Amniotic epithelial cell (primary cell): Measurements from ENCODE around the gene RPS6KB2.

Source experiments
- DNase-seq: peaks from one replicate; pipeline ENCODE4 v3.0.0-alpha.2; 2010; ENCODE audit warnings: low read depth

RPS6KB2 gene

GRCh38 chr11:67428052-67429001 is at the start of gene RPS6KB2:
RPS6KB2 (plus strand) TSS chr11:67428494; CDS start chr11:67428546, 52 bp downstream.
- DNase-seq, result peak; percentile 96

DNA sequence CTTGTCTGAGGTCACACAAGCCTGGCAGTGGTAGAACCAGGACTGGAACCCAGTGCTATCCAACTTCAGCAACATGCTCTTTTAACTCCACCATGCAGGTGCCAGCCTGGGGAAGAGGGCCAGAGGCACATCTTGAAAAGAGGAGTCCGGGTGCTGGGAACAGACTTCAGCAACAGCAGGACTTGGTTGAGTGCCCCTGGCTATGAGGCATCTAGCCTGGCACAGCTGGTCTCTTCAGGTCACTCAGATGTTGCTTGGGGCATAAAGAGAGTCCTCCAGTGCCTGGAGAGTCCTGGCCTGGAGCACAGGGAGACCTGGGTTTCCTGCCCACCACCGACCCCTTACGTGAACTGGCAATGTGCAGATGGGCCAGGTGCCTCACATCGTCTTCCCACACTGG is 49.8 kb upstream of the RPS6KB2 start:
- DNase-seq, result no peak

DNA sequence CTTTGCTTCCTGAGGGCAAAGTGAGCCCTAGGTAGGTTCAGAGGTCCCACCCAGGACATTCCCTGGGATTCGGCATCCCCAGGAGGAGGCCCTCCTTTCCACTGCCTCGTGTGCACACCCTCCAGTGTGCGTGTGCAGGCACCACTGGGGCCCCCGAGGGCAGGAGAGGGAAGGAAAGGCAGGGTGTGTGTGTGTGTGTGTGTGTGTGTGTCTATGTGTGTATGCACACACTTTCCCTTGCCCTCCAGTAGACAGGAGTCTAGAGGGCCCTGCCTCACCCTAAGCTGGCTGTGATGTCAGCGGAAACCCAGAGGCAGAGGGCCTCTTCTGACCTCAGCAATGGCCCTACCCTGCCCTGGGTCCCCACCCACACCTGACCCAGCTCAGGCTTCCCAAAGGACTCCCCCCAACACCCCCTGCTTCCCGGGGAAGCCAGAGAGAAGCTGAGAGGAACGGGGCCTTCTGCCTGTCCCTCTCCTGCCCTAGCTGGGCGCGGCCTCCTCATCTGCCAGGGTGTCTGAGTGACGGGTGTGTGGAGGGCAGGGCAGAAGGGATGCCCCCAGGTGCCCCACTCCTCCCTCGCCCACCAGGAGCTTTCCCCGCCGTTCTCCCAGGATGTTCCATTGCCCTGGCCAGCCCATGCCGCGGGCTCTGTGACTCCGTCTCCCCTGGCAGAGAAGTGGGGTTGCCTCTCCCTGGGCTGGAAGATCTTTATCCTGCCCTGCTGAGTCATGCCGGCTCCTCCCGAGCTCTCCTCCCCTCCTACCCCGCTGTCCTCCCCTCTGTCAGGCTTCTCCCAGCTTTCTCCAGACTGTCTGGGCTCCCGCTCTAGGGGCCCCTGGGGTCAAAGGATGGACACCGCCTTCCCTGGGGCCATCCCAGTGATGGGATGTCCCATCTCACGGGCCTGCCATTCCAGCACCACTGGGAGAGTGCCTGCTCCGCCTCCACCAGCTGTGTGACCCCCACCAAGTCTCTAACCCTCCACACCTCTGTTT is 48.9 kb upstream of the RPS6KB2 start:
- peak; percentile 75 for DNase-seq

- DNase-seq, result no peak
Measured at GRCh38 chr11:67381244-67381972, 46.9 kb upstream of the RPS6KB2 start.

DNA sequence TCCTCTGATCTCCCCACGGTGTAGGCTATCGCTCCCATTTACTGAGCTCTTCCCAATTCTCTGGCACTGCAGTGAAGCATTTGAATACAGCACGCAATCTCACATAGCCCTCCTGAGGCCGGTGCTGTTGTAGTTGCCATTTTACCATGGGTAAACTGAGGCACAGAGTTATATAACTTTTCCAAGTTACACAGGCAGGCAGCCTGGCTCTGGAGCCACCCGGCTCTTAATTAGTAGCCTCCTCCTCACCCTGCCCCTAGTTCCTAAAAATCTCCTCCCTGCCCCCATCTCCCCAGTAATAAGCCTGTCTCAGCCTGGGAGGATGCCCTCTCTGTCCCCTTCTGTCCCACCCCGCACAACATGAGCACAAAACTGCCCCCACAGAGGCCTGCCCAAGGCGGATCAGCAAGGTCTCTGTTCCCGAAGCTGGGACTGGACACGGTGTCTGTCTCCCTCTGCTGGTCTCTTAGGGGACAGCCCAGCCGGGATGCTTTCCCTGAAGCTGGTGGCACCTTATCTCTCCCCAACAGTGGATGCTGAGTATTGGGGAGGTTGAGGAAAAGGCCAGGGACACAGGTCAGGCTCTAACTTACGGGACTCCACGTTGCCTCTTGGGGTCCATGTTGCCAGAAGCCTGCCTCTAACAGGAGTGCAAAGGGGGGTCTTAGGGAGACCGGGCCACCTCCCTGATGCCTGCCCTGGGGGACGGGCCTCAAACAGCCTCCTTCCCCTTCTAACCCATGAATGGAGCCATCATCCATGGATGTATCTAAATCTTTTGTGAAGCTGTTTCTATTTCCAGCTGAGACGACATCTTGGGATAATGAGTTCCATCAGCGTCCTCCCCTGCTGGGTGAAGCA is 45.8 kb upstream of the RPS6KB2 start:
- peak; percentile 59 for DNase-seq

GRCh38 chr11:67384851-67385366 is 43.4 kb upstream of the RPS6KB2 start:
- peak; percentile 63 for DNase-seq

- no peak for DNase-seq
Measured at GRCh38 chr11:67387069-67387468, 41.2 kb upstream of the RPS6KB2 start.

- no peak for DNase-seq
Measured at GRCh38 chr11:67387518-67387917, 40.8 kb upstream of the RPS6KB2 start.

DNA sequence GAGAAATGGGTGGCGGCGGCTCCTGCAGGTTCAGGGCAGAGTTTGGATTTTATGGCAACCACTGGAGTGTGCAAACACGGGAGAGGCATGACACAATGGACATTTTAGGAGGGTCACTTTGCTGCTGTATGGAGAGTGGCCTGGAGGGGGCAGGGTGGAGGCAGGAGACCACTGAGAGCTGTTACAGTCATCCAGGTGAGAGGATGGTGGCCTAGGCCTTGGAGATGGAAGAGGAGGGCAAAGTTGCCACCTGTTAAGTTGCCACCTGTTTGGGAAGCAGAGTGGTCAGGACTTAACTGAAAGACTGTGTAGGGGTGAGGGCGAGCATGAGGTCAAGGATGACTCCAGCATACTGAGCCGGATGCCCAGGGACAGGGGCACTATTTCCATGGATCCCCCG is 38.8 kb upstream of the RPS6KB2 start:
- no peak for DNase-seq

GRCh38 chr11:67390947-67391303 is 37.4 kb upstream of the RPS6KB2 start:
- no peak for DNase-seq

DNA sequence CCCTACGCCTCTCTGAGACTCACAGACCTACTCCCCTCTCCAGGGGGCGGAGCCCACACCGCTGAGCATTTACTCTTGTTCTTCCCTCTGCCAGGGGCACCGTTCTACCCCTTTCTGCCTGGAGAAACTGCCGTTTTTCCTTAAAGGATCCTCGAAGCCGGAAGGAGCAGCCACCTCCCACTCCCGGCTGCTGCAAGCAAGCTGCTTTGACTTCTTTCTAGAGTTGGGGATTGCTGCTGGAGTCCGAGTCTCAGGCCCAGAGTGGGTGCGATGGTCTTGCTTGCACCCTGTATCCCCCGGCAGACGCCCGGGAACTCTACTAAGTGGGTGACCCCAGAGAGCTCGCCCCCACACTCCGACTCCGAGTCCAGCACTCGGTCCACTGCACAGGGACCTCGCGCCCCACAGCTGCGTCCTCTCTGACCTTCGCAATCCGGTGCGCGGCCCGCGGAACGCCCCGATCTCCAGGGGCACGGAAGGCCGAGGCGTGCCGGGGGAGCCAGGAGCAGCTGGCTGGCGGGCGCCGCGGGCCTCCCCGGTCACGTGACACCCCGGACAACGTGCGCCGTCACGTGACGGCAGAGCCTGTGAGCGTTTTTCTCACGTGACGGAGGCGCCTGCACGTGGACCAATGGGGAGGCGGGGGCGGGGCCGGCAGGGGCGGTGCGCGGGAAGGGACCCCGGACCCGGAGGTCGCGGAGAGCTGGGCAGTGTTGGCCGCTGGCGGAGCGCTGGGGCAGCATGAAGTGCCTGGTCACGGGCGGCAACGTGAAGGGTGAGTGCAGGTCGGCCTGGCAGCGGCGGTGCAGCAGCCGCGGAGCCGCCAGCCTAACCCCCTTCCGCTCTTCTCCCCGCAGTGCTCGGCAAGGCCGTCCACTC is 36.8 kb upstream of the RPS6KB2 start, which contains the start of gene RAD9A:
TSS of gene RAD9A (plus strand) at position 683 of the 879 bp plus-strand sequence. CDS start at position 742, 59 bp downstream.
- DNase-seq, result peak; percentile 85

GRCh38 chr11:67392183-67392715 is 36.0 kb upstream of the RPS6KB2 start:
- DNase-seq, result no peak

- no peak for DNase-seq
Measured at GRCh38 chr11:67393437-67393836, 34.9 kb upstream of the RPS6KB2 start.

- DNase-seq, result no peak
Measured at GRCh38 chr11:67393990-67394389, 34.3 kb upstream of the RPS6KB2 start.

GRCh38 chr11:67395555-67396258 is 32.6 kb upstream of the RPS6KB2 start:
- no peak for DNase-seq

- DNase-seq, result no peak
Measured at GRCh38 chr11:67396259-67396581, 32.1 kb upstream of the RPS6KB2 start.

DNA sequence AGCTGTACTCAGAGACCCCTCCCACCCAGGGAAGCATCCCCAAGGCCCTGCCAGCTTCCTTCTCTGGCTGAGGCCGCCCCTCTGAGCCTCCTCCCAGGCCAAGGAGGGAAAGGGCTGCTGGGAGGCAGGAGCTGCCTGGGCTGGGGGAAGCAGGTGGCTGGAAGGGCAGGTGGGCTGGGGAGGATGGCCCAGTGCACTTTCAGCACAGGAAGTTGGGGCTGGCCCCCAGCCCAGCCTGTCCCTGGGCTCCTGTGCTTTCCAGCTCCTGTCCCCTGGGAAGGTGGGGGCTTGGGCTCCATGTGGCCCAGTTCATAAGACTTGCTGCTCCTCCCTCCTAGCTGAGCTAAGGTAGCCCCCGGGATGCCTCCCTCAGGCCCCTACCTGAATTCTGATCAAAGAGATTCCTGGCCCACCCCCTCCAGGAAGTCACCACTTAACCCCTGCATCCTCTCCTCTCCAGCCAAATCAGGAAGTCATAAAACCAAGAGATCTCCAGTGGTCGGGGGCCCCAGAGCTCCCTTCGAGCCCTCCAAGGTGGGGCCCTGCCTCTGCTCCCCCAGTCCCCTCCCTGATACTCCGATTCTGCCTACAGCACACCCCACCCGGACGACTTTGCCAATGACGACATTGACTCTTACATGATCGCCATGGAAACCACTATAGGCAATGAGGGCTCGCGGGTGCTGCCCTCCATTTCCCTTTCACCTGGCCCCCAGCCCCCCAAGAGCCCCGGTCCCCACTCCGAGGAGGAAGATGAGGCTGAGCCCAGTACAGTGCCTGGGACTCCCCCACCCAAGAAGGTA is 31.5 kb upstream of the RPS6KB2 start:
- no peak for DNase-seq

- no peak for DNase-seq
Measured at GRCh38 chr11:67397536-67397935, 30.8 kb upstream of the RPS6KB2 start.
